CD4-positive, alpha-beta memory T cell (primary cell): Measurements from ENCODE around the gene TRIM31. TPM values are rescaled to one million over a fixed set of nuclear protein-coding genes. Genes with fewer than 3 reads are reported as not detected.

Source experiments
- CTCF ChIA-PET: fragments of 350-600 bp; sonication (Branson Sonifier 250); formaldehyde crosslinking; loops from one replicate; lab custom pipeline; 2021; ENCODE audit warnings: inconsistent platforms; ENCODE audit not compliant: partially characterized antibody; lab: Charles Lee
- POLR2A ChIA-PET: fragments of 350-600 bp; sonication (Branson Sonifier 250); formaldehyde crosslinking; loops from one replicate; lab custom pipeline; 2021; ENCODE audit not compliant: partially characterized antibody; lab: Charles Lee
- DNase-seq, 5 donors: peaks; one replicate each; pipeline versions ENCODE4 v3.0.0 to v3.0.0-alpha.2; 2020 to 2022; ENCODE audit warnings: mixed read lengths in 1 of 5
- H3K27ac ChIP-seq: one replicate; pipeline ENCODE4 v1.7.0; 2013; ENCODE audit warnings: low read depth, low read length
- H3K27me3 ChIP-seq: 2 replicates; pipeline ENCODE4 v1.7.0; 2013; ENCODE audit warnings: mild to moderate bottlenecking, low read length, moderate library complexity; ENCODE audit not compliant: insufficient read depth
- H3K36me3 ChIP-seq: 2 replicates; pipeline ENCODE4 v1.7.0; 2013; ENCODE audit warnings: mild to moderate bottlenecking, low read length, moderate library complexity; ENCODE audit not compliant: insufficient read depth
- H3K4me1 ChIP-seq: 2 replicates; pipeline ENCODE4 v1.7.0; 2013; ENCODE audit warnings: mild to moderate bottlenecking, low read length, moderate library complexity; ENCODE audit not compliant: insufficient read depth
- H3K4me3 ChIP-seq, 2 donors: one replicate each; pipeline ENCODE4 v1.7.0; 2013; ENCODE audit warnings: low read length in 2 of 2, mild to moderate bottlenecking in 1 of 2
- H3K9me3 ChIP-seq, 2 donors: one replicate each; pipeline ENCODE4 v1.7.0; 2013; ENCODE audit warnings: low read length in 2 of 2, control low read depth in 1 of 2; ENCODE audit not compliant: control insufficient read depth in 1 of 2
- H3K27ac Mint-ChIP-seq, 7 donors: one replicate each; pipeline ENCODE4 v1.8.0; 2020 to 2021; ENCODE audit warnings: mixed read lengths in 7 of 7, mild to moderate bottlenecking in 6 of 7, inconsistent platforms in 3 of 7, moderate library complexity in 3 of 7
- H3K27me3 Mint-ChIP-seq, 2 donors: one replicate each; pipeline ENCODE4 v1.8.0; 2020 to 2021; ENCODE audit warnings: mixed read lengths in 2 of 2
- H3K36me3 Mint-ChIP-seq, 2 donors: one replicate each; pipeline ENCODE4 v1.8.0; 2020 to 2021; ENCODE audit warnings: mixed read lengths in 2 of 2, inconsistent platforms in 1 of 2, mild to moderate bottlenecking in 1 of 2
- H3K4me1 Mint-ChIP-seq, 4 donors: one replicate each; pipeline ENCODE4 v1.8.0; 2020 to 2021; ENCODE audit warnings: mixed read lengths in 4 of 4, mild to moderate bottlenecking in 1 of 4
- H3K4me3 Mint-ChIP-seq, 8 donors: one replicate each; pipeline ENCODE4 v1.8.0; 2020 to 2021; ENCODE audit warnings: mixed read lengths in 8 of 8, mild to moderate bottlenecking in 7 of 8, moderate library complexity in 6 of 8, inconsistent platforms in 3 of 8
- H3K9me3 Mint-ChIP-seq, 8 donors: one replicate each; pipeline ENCODE4 v1.8.0; 2020 to 2021; ENCODE audit warnings: mixed read lengths in 8 of 8, mild to moderate bottlenecking in 5 of 8, inconsistent platforms in 3 of 8, moderate library complexity in 1 of 8
- intact Hi-C: fragments of 100-400 bp; cut with micrococcal nuclease; formaldehyde crosslinking; loops from one replicate; pipeline ENCODE4 v1.15.1; 2023
- polyA plus RNA-seq, 2 donors: library from polyadenylated mRNA; unstranded; fragments of 300-500 nt; fragmentation: Illumina TruSeq; gene quantifications; one replicate each; pipeline ENCODE4 v1.2.3, GENCODE V29; 2021
- total RNA-seq, 2 experiments: library from RNA; stranded (reverse); gene quantifications; one replicate each; pipeline ENCODE4 v1.2.3, GENCODE V29; 2021

Gene TRIM31
- total and polyA plus RNA-seq, 4 experiments from 2014 or later: 0.11 to 0.21 (median 0.20) TPM; not detected in 1

GRCh38 chr6:30061092-30061857 is 51.6 kb downstream of the TRIM31 start, which contains the start of gene POLR1H:
POLR1H (plus strand) TSS chr6:30061265; CDS start chr6:30061525, 260 bp downstream.
- H3K9me3 Mint-ChIP-seq: peaks cover 0 to 1% (median 0%) of the 10 kb centered on the region in 8 donors
- POLR2A ChIA-PET: interaction anchor here (0.7 to 4.4 kb wide), 24 partner anchors 10 to 1532 kb away, joined by 3 to 31 read pairs (median 5); partner anchors contain the start of genes GABBR1, NCR3, PPP1R10 and RNF39
- no peaks in the 10 kb centered on the region for H3K27me3 Mint-ChIP-seq
- peak within 1 kb of the TSS; percentile 96 to 99 (median 98) for H3K4me3 Mint-ChIP-seq
- Histone ChIP-seq H3K36me3 (peaks cover 24% of the 10 kb centered on the region), H3K27ac (peak within 1 kb of the TSS; percentile 92), H3K27me3 (no peaks in the 10 kb centered on the region), H3K4me1 (peaks cover 41% of the 10 kb centered on the region), H3K4me3 (peak within 1 kb of the TSS; percentile 62 to 96), H3K9me3 (no peaks in the 10 kb centered on the region)
- H3K36me3 Mint-ChIP-seq: peaks cover 32 to 52% of the 10 kb centered on the region in 2 donors
- H3K4me1 Mint-ChIP-seq: peaks cover 16 to 49% (median 29%) of the 10 kb centered on the region in 4 donors
- peak within 1 kb of the TSS; percentile 97 to 100 (median 99) for H3K27ac Mint-ChIP-seq
- DNase-seq: peak; percentile 87 to 93 (median 88)
- CTCF ChIA-PET: interaction anchor here (1.4 to 4.8 kb wide), 3 partner anchors 41 to 213 kb away, joined by 4 to 29 read pairs (median 5); no protein-coding TSS in a partner anchor
- intact Hi-C loops: loop anchor here (1.0 kb wide), 2 partner anchors 41 to 213 kb away; no protein-coding TSS in a partner anchor

GRCh38 chr6:30060606-30061091 is 52.2 kb downstream of the TRIM31 start:
- H3K36me3 Mint-ChIP-seq: peaks cover 38 to 53% of the 10 kb centered on the region in 2 donors
- CTCF ChIA-PET: interaction anchor here (1.2 to 4.8 kb wide), 5 partner anchors 15 to 212 kb away, joined by 3 to 29 read pairs (median 5); no protein-coding TSS in a partner anchor

GRCh38 chr6:30055513-30055912 is 57.4 kb downstream of the TRIM31 start:
- H3K4me3 Mint-ChIP-seq: no peak overlapping the region
- peaks cover 16% of the 10 kb centered on the region for H3K36me3 ChIP-seq
- H3K36me3 Mint-ChIP-seq: peaks cover 36 to 41% of the 10 kb centered on the region in 2 donors
- intact Hi-C loops: no loop called here
- H3K9me3 Mint-ChIP-seq: no peaks in the 10 kb centered on the region
- no peaks in the 10 kb centered on the region for H3K27me3 ChIP-seq
- DNase-seq: no peak
- peaks cover 1 to 11% (median 5%) of the 10 kb centered on the region in 4 donors for H3K4me1 Mint-ChIP-seq
- no peaks in the 10 kb centered on the region for H3K27me3 Mint-ChIP-seq
- peaks cover 11% of the 10 kb centered on the region for H3K4me1 ChIP-seq
- H3K9me3 ChIP-seq: no peaks in the 10 kb centered on the region
- H3K27ac ChIP-seq: no peak overlapping the region
- POLR2A ChIA-PET: interaction anchor here (0.6 kb wide), 1 partner anchor 15 kb away, joined by 3 read pairs; no protein-coding TSS in a partner anchor
- no peak overlapping the region for H3K4me3 ChIP-seq
- H3K27ac Mint-ChIP-seq: no peak overlapping the region
- CTCF ChIA-PET: no interaction called here

More at GRCh38 chr6:30060606-30061091, 52.2 kb downstream of the TRIM31 start:
- Mint-ChIP-seq H3K4me1 (peaks cover 12 to 43% (median 24%) of the 10 kb centered on the region in 4 donors), H3K9me3 (no peaks in the 10 kb centered on the region), H3K4me3 (peak overlapping the region; percentile 96 to 99 (median 98)), H3K27me3 (no peaks in the 10 kb centered on the region), H3K27ac (peak overlapping the region; percentile 97 to 100 (median 99))
- no peaks in the 10 kb centered on the region for H3K27me3 ChIP-seq
- H3K9me3 ChIP-seq: no peaks in the 10 kb centered on the region
- H3K36me3 ChIP-seq: peaks cover 24% of the 10 kb centered on the region
- peak in 1 of 5 donors; percentile 76 for DNase-seq
- peak overlapping the region; percentile 62 to 96 for H3K4me3 ChIP-seq
- peaks cover 34% of the 10 kb centered on the region for H3K4me1 ChIP-seq
- H3K27ac ChIP-seq: peak overlapping the region; percentile 92
- POLR2A ChIA-PET: interaction anchor here (0.7 to 4.4 kb wide), 19 partner anchors 11 to 1532 kb away, joined by 3 to 31 read pairs (median 5); partner anchors contain the start of genes GABBR1, NCR3, PPP1R10 and RNF39
- intact Hi-C loops: loop anchor here (1.0 kb wide), 2 partner anchors 42 to 212 kb away; no protein-coding TSS in a partner anchor

- CTCF ChIA-PET: interaction anchor here (1.2 kb wide), 1 partner anchor 50 kb away, joined by 3 read pairs; no protein-coding TSS in a partner anchor
- H3K9me3 ChIP-seq: no peaks in the 10 kb centered on the region
- intact Hi-C loops: no loop called here
- POLR2A ChIA-PET: no interaction called here
- Mint-ChIP-seq H3K4me1 (peaks cover 0 to 1% (median 0%) of the 10 kb centered on the region in 4 donors), H3K27ac (no peak overlapping the region), H3K9me3 (no peaks in the 10 kb centered on the region), H3K36me3 (peaks cover 34 to 42% of the 10 kb centered on the region in 2 donors), H3K27me3 (no peaks in the 10 kb centered on the region), H3K4me3 (no peak overlapping the region)
- H3K27me3 ChIP-seq: no peaks in the 10 kb centered on the region
- no peak overlapping the region for H3K27ac ChIP-seq
- no peaks in the 10 kb centered on the region for H3K4me1 ChIP-seq
- H3K4me3 ChIP-seq: no peak overlapping the region
- no peak for DNase-seq
- H3K36me3 ChIP-seq: peaks cover 16% of the 10 kb centered on the region
These were observed 59.2 kb downstream of the TRIM31 start for GRCh38 chr6:30053682-30054081.

Other genes with a start within 250 kb of the TRIM31 start
- 1,000 to 10,000 TPM; 2,115 to 2,200 TPM for gene HLA-A, start 170.6 kb downstream of the TRIM31 start, total RNA-seq
- 1,000 to 10,000 TPM; 2,923 to 3,137 TPM for gene HLA-A, start 170.6 kb downstream of the TRIM31 start, polyA plus RNA-seq
- gene POLR1H, start 51.8 kb downstream of the TRIM31 start, total RNA-seq: 10 to 100 TPM; 47.2 to 50.0 TPM
- 100 to 1,000 TPM in 1 of 2 donors, 10 to 100 TPM in 1; 65.7 to 109 TPM for gene POLR1H, start 51.8 kb downstream of the TRIM31 start, polyA plus RNA-seq
- gene PPP1R11, start 45.9 kb downstream of the TRIM31 start, total RNA-seq: 10 to 100 TPM; 65.2 to 66.2 TPM
- 100 to 1,000 TPM; 114 to 134 TPM for gene PPP1R11, start 45.9 kb downstream of the TRIM31 start, polyA plus RNA-seq
- not detected for gene RNF39, start 37.3 kb downstream of the TRIM31 start, total RNA-seq
- under 1 TPM in 1 of 2 donors, not detected in 1; 0.21 TPM for gene RNF39, start 37.3 kb downstream of the TRIM31 start, polyA plus RNA-seq
- gene TRIM40, start 23.1 kb upstream of the TRIM31 start, total RNA-seq: not detected
- not detected for gene TRIM40, start 23.1 kb upstream of the TRIM31 start, polyA plus RNA-seq
- not detected for gene TRIM10, start 48.1 kb upstream of the TRIM31 start, total RNA-seq
- not detected for gene TRIM10, start 48.1 kb upstream of the TRIM31 start, polyA plus RNA-seq
- not detected for gene TRIM15, start 50.5 kb upstream of the TRIM31 start, total RNA-seq
- gene TRIM15, start 50.5 kb upstream of the TRIM31 start, polyA plus RNA-seq: not detected
- gene TRIM26, start 100.3 kb upstream of the TRIM31 start, total RNA-seq: 10 to 100 TPM; 60.0 to 60.7 TPM
- gene TRIM26, start 100.3 kb upstream of the TRIM31 start, polyA plus RNA-seq: 10 to 100 TPM; 17.3 to 51.0 TPM
- 10 to 100 TPM; 27.7 to 30.9 TPM for gene TRIM39, start 213.8 kb upstream of the TRIM31 start, total RNA-seq
- 10 to 100 TPM in 1 of 2 donors, 1 to 10 TPM in 1; 6.9 to 18.6 TPM for gene TRIM39, start 213.8 kb upstream of the TRIM31 start, polyA plus RNA-seq
- gene RPP21, start 232.1 kb upstream of the TRIM31 start, total RNA-seq: 10 to 100 TPM; 51.6 to 57.6 TPM
- gene RPP21, start 232.1 kb upstream of the TRIM31 start, polyA plus RNA-seq: 10 to 100 TPM; 81.6 to 81.8 TPM